NCI-H1092 treated with DMSO at 0.1 percent for 48 hours (cell line): Measurements from ENCODE around the gene CA12.
A peak's percentile ranks its signal among the peaks of the same experiment; 100 is the strongest.
"Not testable (repeated sequence)": the region's sequence is repeated elsewhere in the genome, so short reads cannot be mapped to it uniquely, and the experiment has no call there.

Source experiments
- DNase-seq: peaks from one replicate; lab custom pipeline; 2025; lab: John Stamatoyannopoulos, UW

Gene CA12

DNA sequence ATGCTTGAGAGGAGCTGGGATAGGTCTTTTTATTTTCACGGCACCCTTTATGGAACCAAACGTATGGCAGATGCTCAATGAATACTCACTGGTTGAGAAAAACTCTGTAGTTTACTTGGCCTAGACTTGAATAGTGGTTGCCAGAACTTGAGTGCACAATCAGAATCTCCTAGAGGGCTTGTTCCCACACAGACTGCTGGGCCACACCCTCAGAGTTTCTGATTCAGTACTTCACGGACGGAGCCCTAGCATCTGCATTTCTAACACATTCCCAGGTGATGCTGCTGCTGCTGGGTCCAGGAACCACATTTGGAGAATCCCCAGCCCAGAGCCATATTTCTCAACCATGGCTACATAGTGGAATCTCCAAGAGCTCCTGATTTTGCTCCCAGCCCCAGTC, 24.6 kb downstream of the CA12 start:
- DNase-seq = no peak

DNA sequence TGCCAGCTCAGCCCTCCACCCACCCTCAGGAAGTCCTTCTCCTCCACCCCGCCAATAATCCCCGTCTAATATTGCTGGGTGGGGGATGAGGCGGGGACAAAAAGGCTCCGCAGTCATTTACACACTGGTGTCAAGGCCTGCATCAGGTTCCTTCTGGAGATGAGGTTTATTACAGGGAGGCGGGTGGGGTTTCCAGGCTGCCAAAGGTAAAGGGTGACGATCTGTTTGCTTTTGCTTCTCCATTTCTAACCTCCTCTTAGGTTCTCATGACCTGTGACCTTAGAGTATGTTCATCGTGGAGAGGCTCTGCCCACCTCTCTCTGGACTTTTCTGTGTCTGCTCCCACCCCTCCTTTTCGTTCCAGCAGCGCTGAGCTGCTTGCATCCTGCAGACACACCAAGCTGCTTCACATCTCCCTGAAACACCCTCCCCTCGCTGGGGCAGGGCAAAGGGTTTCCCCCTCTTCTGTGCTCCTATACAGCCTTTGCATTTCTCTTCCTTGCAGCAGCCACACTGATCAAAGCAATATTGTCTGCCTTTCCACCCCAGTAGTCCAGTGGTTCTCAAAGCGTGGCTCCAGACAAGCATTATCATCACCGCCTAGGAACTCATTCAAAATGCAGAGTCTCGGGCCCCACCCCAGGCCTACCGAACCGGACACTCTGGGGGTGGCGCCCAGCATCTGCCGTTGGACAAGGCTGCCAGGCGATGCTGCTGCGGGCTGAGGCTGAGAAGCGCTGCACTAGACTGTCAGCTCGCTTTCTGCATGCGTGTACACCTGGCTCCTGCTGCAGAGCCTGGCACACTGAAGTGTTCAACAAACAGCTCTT, 26.6 kb downstream of the CA12 start:
- no peak for DNase-seq

DNA sequence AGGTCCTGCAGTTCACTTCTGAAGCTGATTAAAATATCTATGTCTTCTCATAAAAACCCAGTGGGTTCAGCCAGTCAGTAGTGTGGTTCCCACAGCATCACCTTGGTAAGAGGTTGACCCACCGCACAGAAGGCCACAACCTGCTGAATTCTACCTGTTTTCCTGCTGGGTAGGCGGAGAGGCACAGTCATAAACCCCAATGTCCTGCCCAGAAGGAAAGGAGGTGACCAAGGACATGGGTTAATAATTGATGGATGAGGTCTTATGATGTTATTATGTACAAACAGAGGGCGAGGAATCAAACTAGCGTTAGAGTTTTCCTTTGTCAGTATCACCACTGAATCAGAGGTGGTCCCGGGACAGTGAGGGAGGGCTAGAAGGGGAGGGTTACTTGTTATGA, 27.8 kb downstream of the CA12 start:
- DNase-seq = no peak

DNA sequence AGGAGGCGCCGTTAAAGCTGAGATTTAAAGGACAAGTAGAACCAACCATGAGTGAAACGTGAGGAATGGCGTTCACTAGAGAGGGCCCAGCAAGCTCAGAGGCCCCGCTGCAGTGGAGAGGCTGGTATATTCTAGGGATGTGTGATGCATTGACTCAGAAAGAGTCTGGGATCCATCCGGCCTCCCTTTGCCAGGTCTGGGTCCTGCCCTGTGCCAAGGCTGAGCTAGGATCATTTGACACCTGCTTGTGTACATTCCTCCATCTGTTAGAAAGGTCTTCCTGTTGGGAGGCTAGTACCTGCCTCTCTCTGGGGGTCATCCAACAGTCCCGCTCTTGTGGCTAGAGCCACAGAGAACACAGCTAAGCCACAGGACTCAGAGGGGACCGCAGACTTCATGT, 28.4 kb downstream of the CA12 start:
- DNase-seq = no peak

DNA sequence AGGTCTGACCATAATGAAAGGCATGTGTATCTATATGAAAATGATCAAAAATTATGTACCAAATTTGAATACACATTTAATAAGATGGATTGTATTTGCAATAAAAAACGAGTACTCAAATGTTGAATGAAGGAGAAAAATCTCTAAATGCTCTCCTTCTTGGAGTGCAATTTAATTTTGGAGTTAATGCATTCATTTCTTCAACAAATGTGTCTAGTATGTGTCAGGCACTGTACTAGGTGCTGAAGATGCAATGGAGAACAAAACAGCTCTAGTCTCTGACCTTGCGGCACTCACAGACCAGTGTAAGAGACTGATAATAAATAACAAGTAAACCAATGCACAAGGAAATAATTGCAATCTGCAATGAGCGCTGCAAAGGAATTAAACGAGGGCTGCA, 28.8 kb downstream of the CA12 start:
- DNase-seq = no peak

DNA sequence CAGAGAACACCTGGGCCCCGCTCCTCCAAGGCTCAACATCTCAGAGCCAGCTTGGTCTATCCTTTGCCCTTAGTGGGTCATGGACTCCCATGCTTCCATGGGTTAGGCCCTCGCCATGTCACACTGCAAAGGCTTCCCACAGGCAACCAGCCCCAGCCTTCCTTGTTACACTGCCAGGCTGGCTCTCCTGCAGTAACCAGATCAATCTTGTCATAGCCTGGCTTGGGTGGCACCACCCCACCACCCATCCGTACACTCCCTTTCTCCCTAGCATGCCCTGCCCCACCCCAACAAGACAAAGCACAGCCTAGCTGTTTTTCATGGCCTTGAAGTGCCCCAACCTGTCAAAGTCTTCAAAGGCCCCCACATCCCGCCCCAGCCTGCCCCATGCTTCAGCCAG, 30.5 kb downstream of the CA12 start:
- no peak for DNase-seq

DNA sequence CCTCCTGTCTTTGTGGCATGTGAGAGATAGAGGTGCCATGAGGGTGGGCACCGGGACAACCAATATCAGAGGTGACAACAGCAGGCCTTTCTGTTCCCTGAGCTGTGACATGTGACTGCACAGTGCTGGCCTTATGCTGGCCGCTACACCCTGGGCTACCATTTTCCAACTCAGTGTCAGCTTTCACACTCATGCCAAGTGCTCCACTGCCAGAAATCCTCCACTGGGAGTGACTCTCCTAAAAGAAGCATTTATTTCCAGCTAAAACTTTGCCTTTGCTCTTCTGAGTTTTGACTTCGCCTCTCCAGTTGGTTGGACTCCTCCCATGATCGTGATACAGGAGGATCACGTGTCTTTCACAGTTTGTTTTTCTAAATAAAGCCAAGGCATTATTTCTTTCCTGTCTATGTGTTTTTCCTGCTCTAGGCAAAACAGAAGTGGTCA, 31.4 kb downstream of the CA12 start:
- DNase-seq = no peak

DNA sequence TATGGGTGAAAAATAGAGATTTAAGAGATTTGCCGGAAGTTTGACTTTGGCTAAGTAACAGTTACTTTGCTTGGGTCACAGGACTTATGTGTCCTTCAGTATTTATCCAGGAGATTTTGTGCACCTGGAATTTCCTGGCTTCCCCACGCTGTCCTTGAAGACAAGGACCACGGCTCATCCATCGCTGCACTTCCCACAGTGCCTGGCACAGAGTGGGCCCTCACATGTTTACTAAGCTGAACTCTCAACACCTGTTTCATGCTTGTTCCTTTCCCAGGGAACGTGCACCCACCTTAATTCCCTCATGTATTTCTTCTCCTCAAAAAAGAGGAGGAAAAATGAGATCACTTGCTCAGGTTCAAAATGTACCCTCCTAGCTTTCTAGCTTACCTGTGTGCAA, 32.0 kb downstream of the CA12 start:
- no peak for DNase-seq

DNA sequence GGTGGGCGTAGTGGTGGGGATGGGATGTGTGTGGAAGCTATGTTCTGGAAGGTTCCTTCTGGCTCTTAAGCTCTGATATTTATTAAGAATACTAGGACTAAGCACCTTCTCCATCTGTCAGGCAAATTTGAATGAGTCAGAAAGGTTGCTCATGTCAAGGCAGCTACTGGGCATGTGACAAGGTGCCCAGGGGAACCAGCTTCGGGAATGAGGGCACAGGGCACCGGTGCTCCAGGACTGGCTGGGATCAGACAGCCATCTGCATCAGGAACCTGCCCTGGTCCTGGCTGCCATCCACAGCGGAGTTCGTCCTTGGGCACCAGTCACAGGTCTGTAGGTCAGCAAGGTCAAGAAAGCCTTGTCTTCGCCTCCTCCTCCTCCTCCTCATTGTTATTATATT, 32.5 kb downstream of the CA12 start:
- no peak for DNase-seq

DNA sequence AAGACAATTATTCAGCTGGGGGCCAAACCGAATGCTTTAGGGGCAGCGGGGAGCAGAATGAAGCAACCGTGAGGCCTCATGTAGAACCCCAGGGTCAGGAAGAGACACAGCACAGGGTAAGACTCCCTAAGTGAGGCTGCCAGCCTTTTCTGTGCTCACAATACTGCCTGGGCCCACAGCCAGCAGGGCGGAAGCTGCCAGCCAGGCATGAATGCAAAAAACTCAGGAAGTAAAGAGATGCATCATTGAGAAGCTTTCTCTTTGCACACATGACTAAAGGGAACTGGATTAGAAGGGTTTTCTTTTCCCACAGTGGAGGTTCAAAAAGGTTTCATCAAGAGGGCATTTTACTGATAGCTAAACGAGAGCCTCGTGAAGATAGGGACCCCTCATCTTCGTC, 33.3 kb downstream of the CA12 start:
- peak; percentile 71 for DNase-seq

DNA sequence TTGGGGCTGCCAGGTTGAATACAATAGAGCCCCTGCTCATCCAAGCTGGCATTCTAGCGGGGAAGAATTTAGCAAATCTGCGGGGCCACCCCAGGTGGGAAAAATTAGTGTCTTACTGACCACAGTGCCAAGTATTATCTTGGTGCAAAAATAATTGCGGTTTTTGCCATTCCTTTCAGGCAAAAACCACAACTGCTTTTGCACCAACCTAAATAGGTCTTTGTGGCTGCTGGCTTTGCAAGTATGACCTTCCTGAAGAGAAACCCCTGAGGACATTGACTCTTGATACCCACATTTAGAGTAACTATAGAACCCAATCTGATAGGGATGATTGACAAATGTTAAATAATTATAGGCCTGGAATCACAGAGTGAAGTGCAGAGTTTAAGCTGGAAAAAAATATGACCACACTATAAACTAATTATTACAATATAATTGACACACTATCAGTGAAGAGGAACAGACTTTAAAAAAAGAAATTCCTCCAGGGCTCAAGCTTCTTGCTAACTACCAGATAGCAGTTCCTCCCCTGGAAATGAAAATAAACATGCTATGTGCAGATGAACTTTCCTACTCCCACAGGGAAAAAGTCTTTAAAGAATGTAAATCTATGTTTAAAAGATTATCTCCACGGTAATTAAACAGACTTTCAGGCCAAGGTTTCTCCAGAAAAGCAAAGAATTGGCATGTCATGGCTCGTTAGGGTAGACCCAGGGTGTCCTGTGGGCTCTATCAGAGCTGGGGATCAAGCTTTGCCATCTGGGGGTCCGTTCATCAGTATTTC, 34.4 kb downstream of the CA12 start:
- no peak for DNase-seq

DNA sequence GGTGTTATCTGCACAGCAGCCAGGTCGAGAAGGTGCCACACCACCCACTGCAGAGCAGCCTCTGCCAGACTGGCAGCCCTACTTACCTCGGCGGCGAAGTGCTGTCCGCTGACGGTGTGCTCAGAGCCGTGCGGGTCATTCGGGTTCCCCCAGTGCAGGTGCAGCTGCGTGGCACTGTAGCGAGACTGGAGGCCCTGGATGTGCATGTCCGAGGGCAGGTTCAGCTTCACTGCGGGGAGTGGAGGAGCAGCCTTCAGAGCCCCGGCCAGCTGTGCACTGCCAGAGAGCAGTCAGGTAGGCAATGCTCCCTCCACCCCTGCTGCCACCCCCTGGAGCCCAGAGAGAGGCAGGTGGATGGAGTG, 36.3 kb downstream of the CA12 start:
- no peak for DNase-seq

DNA sequence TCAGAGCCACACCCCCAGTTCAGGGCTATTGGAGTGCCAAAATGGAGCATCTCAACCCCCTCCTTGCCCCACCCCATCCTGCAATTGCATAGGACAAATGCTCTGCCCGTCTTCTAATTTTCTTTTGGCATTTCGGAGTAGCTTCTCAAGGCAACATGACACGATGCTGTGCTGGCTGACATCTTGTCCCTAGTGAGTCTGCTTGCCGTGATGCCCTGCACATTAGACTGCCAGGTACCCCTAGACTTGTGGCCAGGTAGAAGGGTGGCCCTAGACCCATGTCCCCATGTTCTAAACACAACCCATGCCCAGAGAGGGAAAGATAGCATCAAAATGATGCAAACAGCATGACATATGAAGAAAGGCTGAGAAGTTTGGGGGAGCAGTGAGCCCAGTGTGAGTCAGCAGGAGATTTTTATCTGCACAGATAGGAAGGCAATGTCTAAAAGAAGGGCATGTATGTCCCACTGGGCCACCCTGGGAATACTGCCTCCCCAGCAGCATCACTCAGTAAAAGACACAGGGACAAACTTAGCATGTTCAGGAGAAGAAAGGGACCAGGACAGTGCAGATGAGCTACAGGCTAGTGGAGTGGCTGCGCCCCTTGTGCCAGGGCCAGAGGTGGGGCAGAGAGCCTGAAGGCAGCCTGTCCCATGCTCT, 36.8 kb downstream of the CA12 start:
- DNase-seq = no peak

DNA sequence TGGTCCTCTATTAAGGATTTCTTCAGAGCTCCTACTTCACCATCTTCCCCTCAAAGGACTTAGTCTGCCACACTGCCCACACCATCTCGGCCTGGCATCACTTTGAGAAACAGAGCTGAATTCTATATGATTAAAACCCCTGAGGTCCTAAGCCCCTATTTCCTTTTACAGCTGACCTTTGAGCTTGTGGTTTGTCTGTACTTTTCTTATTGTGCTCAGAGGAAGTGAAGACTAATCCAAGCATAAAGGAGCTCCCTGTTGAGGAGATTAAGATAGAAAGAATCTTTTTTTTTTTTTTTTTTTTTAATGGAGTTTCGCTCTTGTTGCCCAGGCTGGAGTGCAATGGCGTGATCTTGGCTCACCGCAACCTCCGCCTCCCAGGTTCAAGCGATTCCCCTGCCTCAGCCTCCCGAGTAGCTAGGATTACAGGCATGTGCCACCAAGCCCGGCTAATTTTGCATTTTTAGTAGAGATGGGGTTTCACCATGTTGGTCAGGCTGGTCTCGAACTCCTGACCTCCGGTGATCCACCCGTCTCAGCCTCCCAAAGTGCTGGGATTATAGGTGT, 38.6 kb downstream of the CA12 start:
- DNase-seq = not testable (repeated sequence)

DNA sequence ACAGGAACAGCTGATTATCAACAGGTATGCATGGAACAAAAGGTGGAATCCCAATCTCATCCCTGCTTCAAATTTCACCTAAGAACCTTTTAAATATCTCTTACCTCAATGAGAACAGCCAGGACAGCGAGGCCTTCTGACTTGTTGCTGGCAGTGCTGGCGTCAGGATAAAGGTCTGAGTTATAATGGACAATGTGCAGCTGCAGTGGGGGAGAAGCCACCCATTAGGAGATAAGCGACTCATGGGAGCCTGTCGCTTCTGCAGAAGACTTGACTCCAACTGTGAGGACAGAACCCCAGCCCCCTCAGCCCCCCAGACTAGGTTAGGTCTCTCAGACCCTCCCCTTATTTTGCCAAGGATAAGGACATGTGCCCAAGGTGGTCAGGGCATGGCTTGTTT, 39.7 kb downstream of the CA12 start:
- no peak for DNase-seq

DNA sequence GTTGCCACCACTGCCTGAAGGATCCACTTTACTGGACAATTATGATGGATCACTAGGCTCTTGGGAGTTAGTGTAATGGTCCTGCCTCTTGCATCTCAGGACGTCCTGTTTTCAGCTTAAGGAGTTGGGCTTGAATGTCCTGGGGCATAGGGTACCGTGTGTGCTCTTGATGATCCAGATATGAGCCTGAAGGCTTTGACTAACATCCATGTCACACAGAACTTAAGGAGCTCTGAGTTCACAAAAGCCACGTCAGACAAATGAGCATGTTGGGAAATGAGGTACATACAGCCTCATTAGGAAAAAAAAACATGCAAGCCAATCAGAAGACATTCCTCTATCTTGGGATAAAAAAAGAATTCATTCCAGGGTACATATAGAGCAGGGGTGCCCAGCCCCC, 40.8 kb downstream of the CA12 start:
- DNase-seq = no peak

DNA sequence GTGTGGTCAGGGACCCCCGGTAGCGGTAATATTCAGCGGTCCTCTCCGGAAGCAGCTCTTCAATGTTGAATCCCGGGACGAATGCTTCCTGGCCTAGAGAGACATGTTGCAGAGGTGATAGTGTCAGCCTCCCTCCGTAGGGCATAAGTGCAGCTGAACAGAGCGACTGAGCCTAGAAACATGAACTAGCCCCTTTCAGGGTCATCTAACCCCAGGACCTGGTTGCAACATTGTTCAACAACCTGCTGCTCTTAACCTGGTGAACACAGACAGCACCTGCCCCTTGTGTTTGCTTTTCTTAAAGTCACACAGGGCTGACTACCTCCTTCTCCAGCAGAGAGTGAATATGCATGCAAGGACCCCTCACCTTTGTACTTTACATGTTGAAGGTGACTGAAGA, 41.3 kb downstream of the CA12 start:
- no peak for DNase-seq

DNA sequence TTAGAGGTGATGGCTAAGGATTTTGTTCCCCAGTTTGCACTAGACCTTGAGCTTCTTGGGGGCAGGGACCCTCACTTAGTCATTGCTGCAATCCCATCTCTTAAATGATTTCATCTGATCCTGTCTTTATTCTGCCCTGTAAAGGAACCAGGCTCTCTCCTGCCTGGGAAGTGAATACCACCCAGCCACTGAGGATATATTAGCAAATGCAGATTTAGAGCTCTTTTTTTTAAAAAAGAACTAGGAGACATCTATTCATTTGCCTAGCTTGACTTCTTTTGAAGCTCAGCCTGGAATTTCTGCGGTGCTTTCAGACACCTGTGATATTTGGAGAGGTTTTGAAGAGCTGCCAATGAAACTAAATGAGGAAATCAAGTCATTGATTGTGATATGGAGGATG, 41.8 kb downstream of the CA12 start:
- no peak for DNase-seq

DNA sequence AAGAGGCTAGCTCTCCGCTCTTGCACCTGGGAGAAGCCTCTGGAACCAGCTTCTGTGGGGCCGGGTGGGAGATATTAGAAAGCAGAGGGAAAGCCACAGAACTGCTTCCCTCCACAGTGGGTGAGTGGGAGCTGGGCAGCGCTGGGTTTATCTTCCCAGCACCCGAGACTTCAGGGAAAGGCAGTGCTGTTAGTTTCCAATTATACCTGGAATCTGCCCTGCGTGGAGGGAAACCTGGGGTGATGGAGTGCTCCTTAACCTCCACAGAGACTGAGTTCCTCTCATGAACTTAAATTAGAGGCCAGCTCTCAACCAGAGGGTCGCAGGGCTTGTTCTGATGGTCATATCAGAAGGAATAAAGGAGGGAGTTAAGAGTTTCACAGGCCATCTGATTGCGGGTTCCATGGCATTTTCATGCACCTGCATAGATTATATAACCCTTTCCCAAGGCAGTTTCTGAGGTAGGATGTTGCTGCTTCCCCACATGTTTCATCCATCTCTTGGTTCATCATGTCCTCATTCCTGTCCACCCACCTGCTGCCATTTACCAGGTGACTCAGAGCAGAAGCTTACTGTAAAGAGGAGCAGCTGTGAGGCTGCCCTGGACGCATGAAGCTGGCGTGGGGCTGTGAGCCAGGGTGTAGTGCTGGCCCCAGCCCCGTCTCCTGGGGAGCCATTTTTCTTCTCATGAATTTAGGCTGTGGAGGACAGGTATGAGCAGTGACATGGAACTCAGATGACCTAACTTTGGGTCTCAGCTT, 42.5 kb downstream of the CA12 start:
- DNase-seq = no peak

DNA sequence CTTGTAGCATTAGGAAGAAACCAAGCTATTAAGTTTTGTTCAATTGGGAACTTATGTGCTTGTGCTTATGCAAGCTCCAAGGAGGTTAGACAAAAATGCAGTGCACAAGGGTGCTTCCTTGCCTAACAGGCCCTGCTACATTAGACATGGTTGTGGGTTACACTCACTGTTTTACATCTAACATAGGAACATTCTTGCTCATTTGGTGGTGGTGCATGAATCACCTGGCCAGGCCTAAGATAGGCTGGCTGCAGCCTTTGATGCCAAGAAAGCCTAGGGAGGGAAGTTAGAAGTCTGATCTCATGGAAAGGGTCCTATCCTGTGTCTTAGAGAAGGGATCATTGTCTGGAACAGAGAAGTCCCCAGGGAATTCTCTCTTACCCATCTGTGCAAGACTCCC, 43.5 kb downstream of the CA12 start:
- no peak for DNase-seq

DNA sequence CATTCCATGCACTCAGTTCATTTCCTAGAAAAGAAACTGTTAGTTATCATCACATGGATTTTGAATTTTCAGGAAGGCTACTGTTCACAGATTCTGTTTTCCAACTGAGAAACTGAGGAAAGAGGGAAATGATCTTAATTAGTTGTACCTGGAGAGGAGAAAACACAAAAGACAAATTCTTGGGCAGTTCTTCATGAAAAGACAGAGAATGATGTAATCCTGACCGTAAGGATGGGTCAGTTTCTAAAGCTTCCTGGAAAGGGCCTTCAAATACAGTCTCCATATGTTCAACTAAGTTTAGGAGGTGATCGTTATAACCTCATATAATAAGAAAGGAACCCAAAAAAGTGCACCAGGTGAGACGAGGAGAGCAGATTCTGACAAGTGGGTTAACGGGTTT, 44.6 kb downstream of the CA12 start:
- DNase-seq = no peak
